Skeletal muscle satellite cell (primary cell): ENCODE data around the gene OR2G2. TPM values are rescaled to one million over a fixed set of nuclear protein-coding genes. Genes with fewer than 3 reads are reported as not detected.

Source experiments
- H3K27me3 ChIP-seq: 2 replicates; pipeline ENCODE4 v1.7.0; 2013; ENCODE audit warnings: low read length; ENCODE audit not compliant: control insufficient read depth, insufficient read depth
- H3K36me3 ChIP-seq: 2 replicates; pipeline ENCODE4 v1.7.0; 2013; ENCODE audit warnings: mild to moderate bottlenecking, control low read depth, low read length; ENCODE audit not compliant: insufficient read depth
- H3K4me1 ChIP-seq: 2 replicates; pipeline ENCODE4 v1.7.0; 2013; ENCODE audit warnings: low read length; ENCODE audit not compliant: control insufficient read depth, insufficient read depth
- H3K4me2 ChIP-seq: 2 replicates; pipeline ENCODE4 v1.7.0; 2013; ENCODE audit warnings: mild to moderate bottlenecking, low read length
- H3K4me3 ChIP-seq: 2 replicates; pipeline ENCODE4 v1.7.0; 2013; ENCODE audit warnings: low read length
- H3K9ac ChIP-seq: 2 replicates; pipeline ENCODE4 v1.7.0; 2013; ENCODE audit warnings: mild to moderate bottlenecking, low read depth, low read length, moderate library complexity
- H3K9me3 ChIP-seq: replicated peaks from 2 replicates; pipeline ENCODE4 v1.7.0; 2013; ENCODE audit warnings: mild to moderate bottlenecking, control low read depth, low read length
- total RNA-seq: library from RNA; depleted of rRNA; stranded (reverse); fragments of >200 nt; gene quantifications from 2 replicates; pipeline ENCODE4 v1.2.3, GENCODE V29; 2012; rRNA removed

OR2G2 gene, protein sequence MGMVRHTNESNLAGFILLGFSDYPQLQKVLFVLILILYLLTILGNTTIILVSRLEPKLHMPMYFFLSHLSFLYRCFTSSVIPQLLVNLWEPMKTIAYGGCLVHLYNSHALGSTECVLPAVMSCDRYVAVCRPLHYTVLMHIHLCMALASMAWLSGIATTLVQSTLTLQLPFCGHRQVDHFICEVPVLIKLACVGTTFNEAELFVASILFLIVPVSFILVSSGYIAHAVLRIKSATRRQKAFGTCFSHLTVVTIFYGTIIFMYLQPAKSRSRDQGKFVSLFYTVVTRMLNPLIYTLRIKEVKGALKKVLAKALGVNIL
- not detected in 2 replicates for total RNA-seq

DNA sequence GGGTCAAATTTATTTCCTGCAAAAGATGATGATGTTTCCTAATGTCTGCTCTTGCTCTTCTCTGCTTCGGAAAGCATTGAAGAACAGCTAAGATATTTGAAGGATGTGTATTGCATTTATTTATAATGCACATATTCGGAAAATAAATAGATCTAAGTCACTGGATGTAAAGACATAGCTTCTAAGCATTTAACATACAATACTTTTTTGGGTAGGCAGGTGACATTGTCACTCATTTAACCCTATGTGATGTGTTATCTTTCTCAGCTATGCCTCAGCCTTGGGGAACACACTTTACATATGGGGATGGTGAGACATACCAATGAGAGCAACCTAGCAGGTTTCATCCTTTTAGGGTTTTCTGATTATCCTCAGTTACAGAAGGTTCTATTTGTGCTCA lies at the start of gene OR2G2:
Gene OR2G2, plus strand, starts transcription at position 301 of the 400 bp plus-strand sequence. Its CDS starts 0 bp downstream, at position 301.
- Histone ChIP-seq H3K36me3 (no peaks in the 10 kb centered on the region), H3K4me2 (no peak within 1 kb of the TSS), H3K9ac (no peak within 1 kb of the TSS), H3K4me1 (no peaks in the 10 kb centered on the region), H3K27me3 (no peaks in the 10 kb centered on the region), H3K4me3 (no peak within 1 kb of the TSS), H3K9me3 (peaks cover 4% of the 10 kb centered on the region)

DNA sequence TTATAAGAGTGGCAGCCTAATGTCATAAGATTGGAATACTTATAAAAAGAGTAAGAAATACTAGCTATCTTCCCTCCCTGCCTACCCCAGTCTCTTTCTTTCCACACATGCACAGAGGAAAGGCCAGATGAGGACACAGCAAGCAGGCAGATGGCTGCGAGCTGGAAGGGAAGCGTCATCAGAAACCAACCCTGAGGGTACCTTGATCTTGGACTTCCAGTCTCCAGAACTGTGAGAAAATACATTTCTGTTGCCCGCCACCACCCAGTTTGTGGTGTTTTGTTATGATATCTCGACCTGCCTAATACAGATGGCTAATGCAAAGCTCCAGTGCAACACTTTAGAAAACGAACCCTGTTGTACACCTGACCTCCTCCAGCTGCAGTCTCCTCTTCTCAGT lies 49.6 kb upstream of the OR2G2 start:
- Histone ChIP-seq H3K36me3 (no peaks in the 10 kb centered on the region), H3K27me3 (no peaks in the 10 kb centered on the region), H3K4me2 (no peak overlapping the region), H3K4me1 (no peaks in the 10 kb centered on the region), H3K9me3 (peaks cover 6% of the 10 kb centered on the region), H3K9ac (no peak overlapping the region), H3K4me3 (no peak overlapping the region)

DNA sequence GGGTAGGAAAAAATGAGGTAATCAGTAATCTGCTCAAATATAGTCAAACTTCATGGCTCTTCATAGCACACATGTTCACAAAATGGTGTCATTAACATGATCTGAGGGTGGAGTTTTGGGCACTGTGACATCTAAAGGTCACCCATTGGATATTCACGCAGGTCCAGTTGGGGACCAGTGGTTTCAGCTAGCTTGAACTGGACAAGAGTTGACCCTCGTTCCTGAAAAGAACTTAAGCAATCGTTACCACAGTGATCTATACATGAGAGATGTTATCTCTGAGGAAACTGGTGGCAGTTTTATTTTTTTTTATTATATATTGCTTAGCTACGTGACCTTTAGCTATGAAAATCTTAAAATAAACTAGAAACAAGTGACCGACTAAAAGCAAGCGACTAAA lies 48.9 kb upstream of the OR2G2 start:
- H3K4me2 ChIP-seq: no peak overlapping the region
- H3K4me3 ChIP-seq: no peak overlapping the region
- peaks cover 5% of the 10 kb centered on the region for H3K9me3 ChIP-seq
- H3K36me3 ChIP-seq: no peaks in the 10 kb centered on the region
- no peak overlapping the region for H3K9ac ChIP-seq
- no peaks in the 10 kb centered on the region for H3K4me1 ChIP-seq
- no peaks in the 10 kb centered on the region for H3K27me3 ChIP-seq

DNA sequence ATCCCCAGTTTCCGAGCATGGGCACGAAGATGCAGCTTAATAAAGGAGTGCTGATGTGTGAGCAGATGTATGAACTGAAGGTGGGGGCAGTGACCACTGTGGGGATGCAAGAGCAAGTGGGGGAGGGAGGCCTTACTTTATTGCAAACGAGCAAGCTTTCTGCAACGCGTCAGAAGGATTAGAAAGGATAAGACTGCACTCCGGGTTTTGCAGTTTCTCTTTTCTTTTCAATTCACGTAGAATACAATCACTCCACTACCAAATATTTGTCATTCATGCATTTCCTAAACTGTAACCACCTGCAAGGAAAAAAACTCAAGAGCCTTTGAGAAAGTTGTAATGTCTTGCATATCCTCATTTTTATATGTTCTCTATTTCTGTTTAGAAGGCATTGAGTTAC lies 47.6 kb upstream of the OR2G2 start:
- Histone ChIP-seq H3K4me1 (no peaks in the 10 kb centered on the region), H3K9ac (no peak overlapping the region), H3K9me3 (peaks cover 2% of the 10 kb centered on the region), H3K4me3 (no peak overlapping the region), H3K4me2 (no peak overlapping the region), H3K27me3 (no peaks in the 10 kb centered on the region), H3K36me3 (no peaks in the 10 kb centered on the region)

DNA sequence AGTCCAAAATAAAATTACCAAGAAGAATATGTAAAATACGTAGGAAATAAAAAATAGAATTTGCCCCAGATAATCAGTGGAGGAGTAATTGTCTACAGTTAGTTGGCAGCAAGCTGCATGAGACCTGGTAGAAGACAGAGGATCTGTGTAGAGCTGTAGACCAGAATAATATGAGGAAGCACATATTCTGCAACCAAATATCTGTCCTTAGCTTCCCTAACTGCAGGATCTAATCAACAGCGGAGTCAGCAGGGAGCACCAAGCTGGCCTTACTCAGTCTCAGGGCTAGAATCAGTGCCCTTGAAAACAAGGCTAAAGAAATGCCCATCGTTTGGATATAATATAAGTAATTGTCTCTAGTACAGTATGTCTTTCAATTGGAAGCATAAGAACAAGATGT lies 45.3 kb upstream of the OR2G2 start:
- Histone ChIP-seq H3K4me1 (no peaks in the 10 kb centered on the region), H3K27me3 (no peaks in the 10 kb centered on the region), H3K9ac (no peak overlapping the region), H3K36me3 (no peaks in the 10 kb centered on the region), H3K4me3 (no peak overlapping the region), H3K4me2 (no peak overlapping the region), H3K9me3 (peaks cover 2% of the 10 kb centered on the region)

DNA sequence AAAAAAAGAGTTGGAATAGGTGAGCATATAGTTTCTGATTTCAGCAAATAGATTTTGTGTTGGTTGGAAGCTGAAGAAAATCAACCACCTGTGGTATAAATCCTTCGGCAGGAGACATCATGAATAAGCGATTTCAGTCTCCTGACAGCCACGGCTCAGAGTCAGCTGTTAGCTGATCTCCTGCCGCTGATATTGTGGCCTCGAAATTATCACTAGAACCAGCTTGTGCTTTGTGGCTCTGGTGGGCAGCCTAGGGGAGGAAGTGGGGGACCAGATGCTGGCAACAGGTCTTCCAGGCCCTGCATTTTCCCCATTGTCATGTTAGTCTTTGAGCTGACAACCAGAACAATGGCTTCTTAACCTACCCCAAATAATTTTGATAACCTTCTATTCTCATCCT lies 40.1 kb upstream of the OR2G2 start:
- no peaks in the 10 kb centered on the region for H3K4me1 ChIP-seq
- H3K27me3 ChIP-seq: no peaks in the 10 kb centered on the region
- H3K36me3 ChIP-seq: no peaks in the 10 kb centered on the region
- no peak overlapping the region for H3K9ac ChIP-seq
- no peak overlapping the region for H3K4me2 ChIP-seq
- H3K4me3 ChIP-seq: no peak overlapping the region
- H3K9me3 ChIP-seq: no peaks in the 10 kb centered on the region

DNA sequence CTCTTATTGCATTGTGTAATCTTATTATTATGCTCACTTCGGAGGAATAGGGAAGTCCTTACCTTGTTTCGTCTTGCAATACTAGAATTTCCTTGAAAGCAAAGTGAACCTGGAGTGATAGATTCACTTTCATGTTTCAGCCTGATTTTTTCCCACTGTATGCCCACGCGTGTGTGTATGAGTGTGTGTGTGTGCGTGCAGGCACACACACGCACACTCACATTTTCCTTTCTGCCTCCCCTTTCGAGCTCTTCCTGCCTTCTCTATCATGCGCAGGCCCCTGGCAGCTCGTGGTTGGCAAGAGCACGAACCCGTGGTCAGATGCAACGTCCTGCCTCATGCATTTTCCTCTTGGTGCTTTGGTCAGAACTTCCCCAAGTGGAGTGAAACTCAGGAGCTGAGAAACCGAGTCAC lies 39.4 kb upstream of the OR2G2 start, which contains the start of gene GCSAML:
Gene GCSAML, plus strand, starts transcription at position 366 of the 414 bp plus-strand sequence. CDS start 58 bp downstream, outside the sequence.
- no peak within 1 kb of the TSS for H3K9ac ChIP-seq
- no peaks in the 10 kb centered on the region for H3K4me1 ChIP-seq
- H3K36me3 ChIP-seq: no peaks in the 10 kb centered on the region
- no peaks in the 10 kb centered on the region for H3K9me3 ChIP-seq
- H3K4me2 ChIP-seq: no peak within 1 kb of the TSS
- no peaks in the 10 kb centered on the region for H3K27me3 ChIP-seq
- no peak within 1 kb of the TSS for H3K4me3 ChIP-seq

DNA sequence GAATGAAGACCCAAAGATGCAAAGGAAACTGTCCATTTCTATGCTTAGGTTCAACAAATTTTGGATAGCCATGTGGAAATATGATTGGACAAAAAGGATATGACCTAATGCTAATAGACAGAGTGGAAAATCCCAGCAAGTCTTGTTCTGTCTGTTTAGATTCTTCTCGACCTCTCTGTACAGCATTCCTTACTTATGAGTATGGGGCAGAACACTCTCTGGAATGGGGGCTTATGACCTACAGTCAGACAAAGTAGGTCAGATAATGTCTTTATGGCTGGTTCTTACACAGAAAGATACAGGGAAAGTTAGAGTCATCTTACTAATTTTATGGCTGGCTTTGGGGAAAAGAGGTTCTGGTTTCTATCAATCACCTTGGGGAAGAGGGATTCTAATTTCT lies 36.4 kb upstream of the OR2G2 start:
- no peaks in the 10 kb centered on the region for H3K27me3 ChIP-seq
- no peak overlapping the region for H3K4me2 ChIP-seq
- no peak overlapping the region for H3K9ac ChIP-seq
- H3K4me3 ChIP-seq: no peak overlapping the region
- peaks cover 8% of the 10 kb centered on the region for H3K9me3 ChIP-seq
- H3K4me1 ChIP-seq: no peaks in the 10 kb centered on the region
- H3K36me3 ChIP-seq: no peaks in the 10 kb centered on the region

DNA sequence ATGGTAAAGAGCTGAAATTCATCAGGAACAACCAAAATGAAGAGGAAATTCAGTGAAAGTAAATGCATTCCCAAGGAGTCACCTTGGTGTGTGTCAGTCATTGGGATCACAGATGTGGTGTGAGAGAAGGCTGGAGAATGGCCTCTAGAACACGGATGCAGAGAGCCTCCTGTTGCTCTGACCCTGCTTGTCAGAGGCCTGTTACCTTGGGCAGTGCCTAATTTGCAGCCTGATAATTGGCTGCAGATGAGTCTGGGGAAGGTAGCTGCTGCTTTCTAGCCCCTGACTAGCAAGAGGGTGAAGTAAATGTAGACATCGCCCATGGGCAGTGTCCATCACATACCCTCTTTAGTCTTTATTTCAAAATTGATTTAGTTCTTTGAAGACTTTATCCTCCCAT lies 35.9 kb upstream of the OR2G2 start:
- Histone ChIP-seq H3K4me3 (no peak overlapping the region), H3K4me2 (no peak overlapping the region), H3K27me3 (no peaks in the 10 kb centered on the region), H3K9ac (no peak overlapping the region), H3K4me1 (no peaks in the 10 kb centered on the region), H3K9me3 (peaks cover 8% of the 10 kb centered on the region), H3K36me3 (no peaks in the 10 kb centered on the region)

DNA sequence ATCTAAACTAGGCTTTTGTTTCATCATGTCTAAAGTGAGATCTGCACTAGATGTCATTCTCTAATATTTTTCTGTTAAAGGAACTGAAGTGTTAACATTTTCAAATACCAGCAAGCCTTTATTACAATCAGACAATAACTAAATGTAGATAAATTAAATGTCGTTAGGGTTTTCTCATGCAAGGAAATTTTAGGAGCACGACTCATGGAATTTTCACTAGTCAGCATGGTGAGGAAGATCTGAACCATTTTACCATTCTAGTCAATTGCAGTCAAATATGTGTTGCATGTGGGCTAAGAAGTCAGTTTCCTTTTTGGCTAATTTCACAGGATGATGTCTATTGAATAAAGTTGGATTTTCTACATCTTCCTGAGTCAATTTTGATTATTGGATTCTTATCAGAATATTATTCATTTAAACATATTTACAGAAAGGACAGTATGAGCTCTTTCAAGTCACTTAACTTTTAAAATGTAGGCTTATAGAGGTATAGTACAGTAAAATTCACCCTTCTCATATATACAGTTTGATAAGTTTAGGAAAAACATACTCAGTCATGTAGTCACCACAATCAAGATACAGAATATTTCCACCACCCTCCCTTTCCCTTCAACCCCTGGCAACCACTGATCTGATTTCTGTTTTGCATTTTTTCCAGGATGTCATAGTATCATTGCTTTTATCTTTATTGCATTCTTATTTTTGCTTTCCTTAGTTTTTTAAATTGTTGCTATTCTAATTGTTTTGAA lies 30.1 kb upstream of the OR2G2 start:
- Histone ChIP-seq H3K36me3 (no peaks in the 10 kb centered on the region), H3K4me1 (no peaks in the 10 kb centered on the region), H3K4me3 (no peak overlapping the region), H3K9me3 (peaks cover 8% of the 10 kb centered on the region), H3K9ac (no peak overlapping the region), H3K27me3 (no peaks in the 10 kb centered on the region), H3K4me2 (no peak overlapping the region)

DNA sequence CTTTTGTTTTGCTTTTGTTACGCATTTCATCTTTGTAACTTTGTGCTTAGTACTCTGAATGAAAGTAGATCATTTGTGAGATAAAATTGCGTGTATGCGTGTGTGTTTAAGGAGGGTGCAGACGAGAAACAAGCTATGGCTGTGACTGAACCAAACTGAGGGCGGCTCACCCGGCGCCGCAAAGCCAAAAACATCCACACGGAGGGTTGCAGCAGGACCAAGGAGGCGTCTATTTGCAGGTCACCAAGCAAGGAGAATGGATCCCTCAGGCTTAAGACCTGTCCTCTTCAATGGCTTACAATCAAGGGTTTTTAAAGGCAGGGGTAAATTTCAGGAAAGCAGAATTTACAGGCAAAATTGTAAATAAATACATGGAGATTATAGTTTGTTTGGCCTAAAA lies 26.4 kb upstream of the OR2G2 start:
- Histone ChIP-seq H3K4me3 (no peak overlapping the region), H3K36me3 (no peaks in the 10 kb centered on the region), H3K9ac (no peak overlapping the region), H3K4me1 (no peaks in the 10 kb centered on the region), H3K9me3 (no peaks in the 10 kb centered on the region), H3K27me3 (no peaks in the 10 kb centered on the region), H3K4me2 (no peak overlapping the region)

DNA sequence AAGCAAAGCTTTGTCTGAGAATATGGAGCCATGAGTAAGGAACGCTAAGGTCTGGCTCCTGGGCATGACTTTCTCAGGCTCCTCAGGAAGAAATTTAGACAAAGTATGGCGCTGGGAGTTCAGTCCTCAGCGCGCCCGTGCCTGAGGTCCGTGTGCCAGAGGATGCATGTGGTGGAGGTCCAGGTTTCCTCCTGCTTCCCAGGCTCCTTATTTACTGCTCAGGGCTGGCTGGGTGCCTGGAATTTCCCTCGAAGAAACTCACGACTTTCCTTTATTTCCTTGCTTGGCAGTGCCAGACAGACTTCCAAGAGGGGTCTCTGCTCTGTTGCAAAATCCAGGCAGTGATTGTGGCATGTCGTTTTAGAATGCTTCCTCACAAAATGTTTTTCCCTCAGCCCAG lies 26.0 kb upstream of the OR2G2 start:
- Histone ChIP-seq H3K9me3 (no peaks in the 10 kb centered on the region), H3K4me2 (no peak overlapping the region), H3K36me3 (no peaks in the 10 kb centered on the region), H3K4me3 (no peak overlapping the region), H3K27me3 (no peaks in the 10 kb centered on the region), H3K9ac (no peak overlapping the region), H3K4me1 (no peaks in the 10 kb centered on the region)
